Measurements from ENCODE around the gene CDC42SE2.

- TF ChIP-seq, protein P1, sequence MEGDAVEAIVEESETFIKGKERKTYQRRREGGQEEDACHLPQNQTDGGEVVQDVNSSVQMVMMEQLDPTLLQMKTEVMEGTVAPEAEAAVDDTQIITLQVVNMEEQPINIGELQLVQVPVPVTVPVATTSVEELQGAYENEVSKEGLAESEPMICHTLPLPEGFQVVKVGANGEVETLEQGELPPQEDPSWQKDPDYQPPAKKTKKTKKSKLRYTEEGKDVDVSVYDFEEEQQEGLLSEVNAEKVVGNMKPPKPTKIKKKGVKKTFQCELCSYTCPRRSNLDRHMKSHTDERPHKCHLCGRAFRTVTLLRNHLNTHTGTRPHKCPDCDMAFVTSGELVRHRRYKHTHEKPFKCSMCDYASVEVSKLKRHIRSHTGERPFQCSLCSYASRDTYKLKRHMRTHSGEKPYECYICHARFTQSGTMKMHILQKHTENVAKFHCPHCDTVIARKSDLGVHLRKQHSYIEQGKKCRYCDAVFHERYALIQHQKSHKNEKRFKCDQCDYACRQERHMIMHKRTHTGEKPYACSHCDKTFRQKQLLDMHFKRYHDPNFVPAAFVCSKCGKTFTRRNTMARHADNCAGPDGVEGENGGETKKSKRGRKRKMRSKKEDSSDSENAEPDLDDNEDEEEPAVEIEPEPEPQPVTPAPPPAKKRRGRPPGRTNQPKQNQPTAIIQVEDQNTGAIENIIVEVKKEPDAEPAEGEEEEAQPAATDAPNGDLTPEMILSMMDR (IDR thresholded peaks at IDR 0.05), result no peak
- TF ChIP-seq, protein P2, sequence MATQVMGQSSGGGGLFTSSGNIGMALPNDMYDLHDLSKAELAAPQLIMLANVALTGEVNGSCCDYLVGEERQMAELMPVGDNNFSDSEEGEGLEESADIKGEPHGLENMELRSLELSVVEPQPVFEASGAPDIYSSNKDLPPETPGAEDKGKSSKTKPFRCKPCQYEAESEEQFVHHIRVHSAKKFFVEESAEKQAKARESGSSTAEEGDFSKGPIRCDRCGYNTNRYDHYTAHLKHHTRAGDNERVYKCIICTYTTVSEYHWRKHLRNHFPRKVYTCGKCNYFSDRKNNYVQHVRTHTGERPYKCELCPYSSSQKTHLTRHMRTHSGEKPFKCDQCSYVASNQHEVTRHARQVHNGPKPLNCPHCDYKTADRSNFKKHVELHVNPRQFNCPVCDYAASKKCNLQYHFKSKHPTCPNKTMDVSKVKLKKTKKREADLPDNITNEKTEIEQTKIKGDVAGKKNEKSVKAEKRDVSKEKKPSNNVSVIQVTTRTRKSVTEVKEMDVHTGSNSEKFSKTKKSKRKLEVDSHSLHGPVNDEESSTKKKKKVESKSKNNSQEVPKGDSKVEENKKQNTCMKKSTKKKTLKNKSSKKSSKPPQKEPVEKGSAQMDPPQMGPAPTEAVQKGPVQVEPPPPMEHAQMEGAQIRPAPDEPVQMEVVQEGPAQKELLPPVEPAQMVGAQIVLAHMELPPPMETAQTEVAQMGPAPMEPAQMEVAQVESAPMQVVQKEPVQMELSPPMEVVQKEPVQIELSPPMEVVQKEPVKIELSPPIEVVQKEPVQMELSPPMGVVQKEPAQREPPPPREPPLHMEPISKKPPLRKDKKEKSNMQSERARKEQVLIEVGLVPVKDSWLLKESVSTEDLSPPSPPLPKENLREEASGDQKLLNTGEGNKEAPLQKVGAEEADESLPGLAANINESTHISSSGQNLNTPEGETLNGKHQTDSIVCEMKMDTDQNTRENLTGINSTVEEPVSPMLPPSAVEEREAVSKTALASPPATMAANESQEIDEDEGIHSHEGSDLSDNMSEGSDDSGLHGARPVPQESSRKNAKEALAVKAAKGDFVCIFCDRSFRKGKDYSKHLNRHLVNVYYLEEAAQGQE (IDR thresholded peaks at IDR 0.05; ENCODE audit: insufficient read depth in 1 of 2, low read depth in 2 of 2, low read length in 1 of 2), result no peak
- no peak for TF ChIP-seq SIN3A (IDR thresholded peaks at IDR 0.05; ENCODE audit: borderline replicate concordance, insufficient read depth, low read depth, low read length)
Observed at GRCh38 chr5:131405674-131406073, 141.8 kb downstream of the CDC42SE2 start.
